ENCODE measurements around the gene KLF9.
"Not testable (repeated sequence)": the region's sequence is repeated elsewhere in the genome, so short reads cannot be mapped to it uniquely, and the experiment has no call there.

Gene KLF9

GRCh38 chr9:70405808-70406433 is 8.5 kb downstream of the KLF9 start:
- DNase-seq (ENCODE audit: low read depth, low spot score) = no peak

- no peak for DNase-seq (ENCODE audit: low read depth, low spot score)
Measured at GRCh38 chr9:70404261-70404660, 10.2 kb downstream of the KLF9 start.

- no peak for DNase-seq (ENCODE audit: low read depth, low spot score)
Measured at GRCh38 chr9:70403618-70404025, 10.8 kb downstream of the KLF9 start.

GRCh38 chr9:70403166-70403565 is 11.3 kb downstream of the KLF9 start:
- DNase-seq (ENCODE audit: low read depth, low spot score) = no peak

- DNase-seq (ENCODE audit: low read depth, low spot score) = no peak
Measured at GRCh38 chr9:70402213-70402612, 12.2 kb downstream of the KLF9 start.

GRCh38 chr9:70401241-70401640 is 13.2 kb downstream of the KLF9 start:
- DNase-seq (ENCODE audit: low read depth, low spot score) = not testable (repeated sequence)

GRCh38 chr9:70400107-70400892 is 14.2 kb downstream of the KLF9 start:
- DNase-seq (ENCODE audit: low read depth, low spot score) = no peak

GRCh38 chr9:70399141-70399540 is 15.3 kb downstream of the KLF9 start:
- DNase-seq (ENCODE audit: low read depth, low spot score) = no peak

GRCh38 chr9:70398145-70398556 is 16.3 kb downstream of the KLF9 start:
- no peak for DNase-seq (ENCODE audit: low read depth, low spot score)

- DNase-seq (ENCODE audit: low read depth, low spot score) = no peak
Measured at GRCh38 chr9:70395652-70396051, 18.8 kb downstream of the KLF9 start.

- DNase-seq (ENCODE audit: low read depth, low spot score) = no peak
Measured at GRCh38 chr9:70392850-70393249, 21.6 kb downstream of the KLF9 start.

GRCh38 chr9:70392189-70392588 is 22.3 kb downstream of the KLF9 start:
- no peak for DNase-seq (ENCODE audit: low read depth, low spot score)

GRCh38 chr9:70390933-70391341 is 23.5 kb downstream of the KLF9 start:
- no peak for DNase-seq (ENCODE audit: low read depth, low spot score)

GRCh38 chr9:70389621-70390266 is 24.7 kb downstream of the KLF9 start:
- DNase-seq (ENCODE audit: low read depth, low spot score) = no peak

- no peak for DNase-seq (ENCODE audit: low read depth, low spot score)
Measured at GRCh38 chr9:70389188-70389587, 25.3 kb downstream of the KLF9 start.

- DNase-seq (ENCODE audit: low read depth, low spot score) = no peak
Measured at GRCh38 chr9:70387663-70388062, 26.8 kb downstream of the KLF9 start.

- no peak for DNase-seq (ENCODE audit: low read depth, low spot score)
Measured at GRCh38 chr9:70385426-70385825, 29.0 kb downstream of the KLF9 start.

GRCh38 chr9:70382709-70383605 is 31.5 kb downstream of the KLF9 start:
- no peak for DNase-seq (ENCODE audit: low read depth, low spot score)

GRCh38 chr9:70382046-70382708 is 32.3 kb downstream of the KLF9 start:
- DNase-seq (ENCODE audit: low read depth, low spot score) = no peak

GRCh38 chr9:70374962-70375618 is 39.4 kb downstream of the KLF9 start:
- DNase-seq (ENCODE audit: low read depth, low spot score) = no peak

Data from iPS DF 19.7 (cell line).